Measurements from ENCODE around the gene PTGDS.

- no peak for TF ChIP-seq GATA3 (IDR thresholded peaks at IDR 0.05; ENCODE audit: low read depth, low read length)
- no peak for TF ChIP-seq GATA2 (IDR thresholded peaks at IDR 0.05; ENCODE audit: low read depth, low read length)
Observed at GRCh38 chr9:137008312-137008711, 31.0 kb downstream of the PTGDS start.
